ENCODE data around the gene SPTBN5. TPM values are rescaled to one million over a fixed set of nuclear protein-coding genes. Genes with fewer than 3 reads are reported as not detected.

SPTBN5 gene
- total RNA-seq, 1 experiment from 2014 or later: 0.84 TPM

DNA sequence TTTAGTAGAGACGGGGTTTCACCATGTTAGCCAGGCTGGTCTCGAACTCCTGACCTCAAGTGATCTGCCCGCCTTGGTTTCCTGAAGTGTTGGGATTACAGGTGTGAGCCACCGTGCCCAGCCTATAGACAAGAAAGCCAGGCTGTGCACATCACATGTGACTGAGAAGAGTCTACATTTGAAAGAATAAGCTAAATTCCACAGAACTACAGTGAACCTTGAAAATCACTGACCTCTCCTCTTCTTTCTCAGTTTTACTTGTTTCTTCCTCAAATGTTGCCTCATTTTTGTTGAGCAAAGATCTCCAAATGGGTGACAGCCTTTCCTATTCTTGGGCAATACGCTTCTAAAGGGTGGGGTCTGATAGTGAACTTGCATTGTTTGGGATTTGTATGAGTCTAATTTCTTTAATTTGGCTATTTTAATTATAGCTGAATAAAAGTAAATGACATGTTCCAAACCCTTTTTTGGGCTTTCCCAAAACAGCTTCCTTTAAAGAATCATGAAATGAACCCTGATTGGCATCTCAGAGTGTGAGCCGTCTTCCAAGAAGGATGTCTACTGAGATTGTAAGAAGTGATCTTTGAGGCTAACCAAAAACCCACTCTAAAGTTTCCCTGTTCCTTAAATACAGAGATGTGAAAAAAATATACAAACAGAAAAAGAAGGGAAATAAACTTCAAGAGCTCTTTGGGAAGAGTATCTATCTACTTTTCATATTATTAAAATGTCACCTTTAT is 21.6 kb upstream of the SPTBN5 start:
- no peak overlapping the region for H3K27ac ChIP-seq (ENCODE audit: low read length)
- CTCF ChIA-PET: interaction anchor here (0.7 kb wide), 1 partner anchor 20 kb away, joined by 3 read pairs; no protein-coding TSS in a partner anchor

DNA sequence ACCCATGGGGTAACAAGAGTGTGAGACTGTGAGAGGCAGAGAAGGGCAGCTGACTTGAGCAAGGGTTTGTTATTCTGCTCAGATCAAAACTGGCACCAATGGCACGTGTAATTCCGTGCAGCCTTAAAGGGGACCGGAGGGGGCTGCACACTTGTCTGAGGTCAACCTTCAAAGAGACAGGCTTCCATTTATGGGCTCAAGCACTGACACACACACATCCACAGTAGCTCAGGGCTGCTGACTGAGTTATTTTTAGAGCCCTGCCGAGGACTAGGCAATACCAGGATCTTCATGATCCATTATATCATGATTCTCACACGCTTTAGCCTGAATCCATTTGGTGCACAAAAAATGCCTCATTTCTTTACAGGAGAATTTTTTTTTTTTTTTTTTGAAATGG is 20.6 kb upstream of the SPTBN5 start:
- intact Hi-C loops (cut with micrococcal nuclease): no loop called here
- ChIA-PET POLR2A (ENCODE audit: unreplicated experiment) (no interaction called here), CTCF (no interaction called here)
- H3K27ac ChIP-seq (ENCODE audit: low read length): no peak overlapping the region
- H3K9me3 ChIP-seq (ENCODE audit: low read length): no peaks in the 10 kb centered on the region
- H3K4me2 ChIP-seq (ENCODE audit: low read length): no peak overlapping the region
- no peaks in the 10 kb centered on the region for H3K9me2 ChIP-seq (replicated peaks; ENCODE audit: low read length)
- no peaks in the 10 kb centered on the region for H3K27me3 ChIP-seq (ENCODE audit: low read length)
- no peak for ATAC-seq
- BruUV-seq (replicated peaks): no TSS peak
- TF ChIP-seq EZH2 (IDR thresholded peaks at IDR 0.05; ENCODE audit: low read length, unreplicated experiment) (no peak), EZH2phosphoT487 (IDR thresholded peaks at IDR 0.05; ENCODE audit: borderline replicate concordance, low read length) (no peak), CTCF (conservative IDR thresholded peaks at IDR 0.05; ENCODE audit: low read depth, low read length) (no peak)
- H3K36me3 ChIP-seq (ENCODE audit: low read depth, low read length): peaks cover 40% of the 10 kb centered on the region
- no peaks in the 10 kb centered on the region for H4K20me1 ChIP-seq (ENCODE audit: low read length)
- no peak for DNase-seq
- no peaks in the 10 kb centered on the region for H3F3A ChIP-seq (ENCODE audit: low read length, unreplicated experiment)
- no peak overlapping the region for H3K4me3 ChIP-seq (ENCODE audit: low read length)
- H3K9ac ChIP-seq (ENCODE audit: low read length): no peak overlapping the region
- peaks cover 21% of the 10 kb centered on the region for H3K79me2 ChIP-seq (ENCODE audit: low read length)
- H3K4me1 ChIP-seq (ENCODE audit: insufficient read depth, low read length): peaks cover 14% of the 10 kb centered on the region
- no peak overlapping the region for H2AFZ ChIP-seq (ENCODE audit: low read length)

More for the DNA sequence above, 21.6 kb upstream of the SPTBN5 start:
- DNase-seq: no peak
- H3K36me3 ChIP-seq (ENCODE audit: low read depth, low read length): peaks cover 38% of the 10 kb centered on the region
- no peak overlapping the region for H3K9ac ChIP-seq (ENCODE audit: low read length)
- BruUV-seq (replicated peaks): no TSS peak
- no peaks in the 10 kb centered on the region for H3K9me3 ChIP-seq (ENCODE audit: low read length)
- no peaks in the 10 kb centered on the region for H3K27me3 ChIP-seq (ENCODE audit: low read length)
- no peak overlapping the region for H2AFZ ChIP-seq (ENCODE audit: low read length)
- peaks cover 14% of the 10 kb centered on the region for H3K4me1 ChIP-seq (ENCODE audit: insufficient read depth, low read length)
- H3K4me3 ChIP-seq (ENCODE audit: low read length): no peak overlapping the region
- ATAC-seq: no peak
- H3K79me2 ChIP-seq (ENCODE audit: low read length): peaks cover 21% of the 10 kb centered on the region
- H4K20me1 ChIP-seq (ENCODE audit: low read length): no peaks in the 10 kb centered on the region
- TF ChIP-seq EZH2 (IDR thresholded peaks at IDR 0.05; ENCODE audit: low read length, unreplicated experiment) (no peak), EZH2phosphoT487 (IDR thresholded peaks at IDR 0.05; ENCODE audit: borderline replicate concordance, low read length) (no peak), CTCF (conservative IDR thresholded peaks at IDR 0.05; ENCODE audit: low read depth, low read length) (no peak)
- POLR2A ChIA-PET (ENCODE audit: unreplicated experiment): interaction anchor here (0.5 to 0.6 kb wide), 2 partner anchors 57 to 148 kb away, joined by 3 to 5 read pairs; partner anchors contain the start of gene EHD4
- no peaks in the 10 kb centered on the region for H3F3A ChIP-seq (ENCODE audit: low read length, unreplicated experiment)
- intact Hi-C loops (cut with micrococcal nuclease): no loop called here
- no peak overlapping the region for H3K4me2 ChIP-seq (ENCODE audit: low read length)
- no peaks in the 10 kb centered on the region for H3K9me2 ChIP-seq (replicated peaks; ENCODE audit: low read length)

GRCh38 chr15:41913256-41913655 is 19.4 kb upstream of the SPTBN5 start:
- no peaks in the 10 kb centered on the region for H3K27me3 ChIP-seq (ENCODE audit: low read length)
- no TSS peak for BruUV-seq (replicated peaks)
- H3K9ac ChIP-seq (ENCODE audit: low read length): no peak overlapping the region
- H3K9me2 ChIP-seq (replicated peaks; ENCODE audit: low read length): no peaks in the 10 kb centered on the region
- H3K36me3 ChIP-seq (ENCODE audit: low read depth, low read length): peaks cover 40% of the 10 kb centered on the region
- TF ChIP-seq EZH2phosphoT487 (IDR thresholded peaks at IDR 0.05; ENCODE audit: borderline replicate concordance, low read length) (no peak), EZH2 (IDR thresholded peaks at IDR 0.05; ENCODE audit: low read length, unreplicated experiment) (no peak), CTCF (conservative IDR thresholded peaks at IDR 0.05; ENCODE audit: low read depth, low read length) (no peak)
- H3K9me3 ChIP-seq (ENCODE audit: low read length): no peaks in the 10 kb centered on the region
- H3K4me3 ChIP-seq (ENCODE audit: low read length): no peak overlapping the region
- H3K27ac ChIP-seq (ENCODE audit: low read length): no peak overlapping the region
- peaks cover 21% of the 10 kb centered on the region for H3K79me2 ChIP-seq (ENCODE audit: low read length)
- intact Hi-C loops (cut with micrococcal nuclease): no loop called here
- no peak overlapping the region for H2AFZ ChIP-seq (ENCODE audit: low read length)
- no peaks in the 10 kb centered on the region for H3F3A ChIP-seq (ENCODE audit: low read length, unreplicated experiment)
- ChIA-PET CTCF (no interaction called here), POLR2A (ENCODE audit: unreplicated experiment) (no interaction called here)
- no peak overlapping the region for H3K4me2 ChIP-seq (ENCODE audit: low read length)
- peaks cover 12% of the 10 kb centered on the region for H3K4me1 ChIP-seq (ENCODE audit: insufficient read depth, low read length)
- ATAC-seq (no peak), DNase-seq (no peak)
- H4K20me1 ChIP-seq (ENCODE audit: low read length): no peaks in the 10 kb centered on the region

All from PC-3 (cell line).